Astrocyte of the spinal cord (primary cell): ENCODE measurements around the gene GORASP1.

Experiments used
- DNase-seq: peaks from one replicate; pipeline ENCODE4 v3.0.0; 2011; ENCODE audit warnings: low read depth, low spot score
- H3K4me3 ChIP-seq: 2 replicates; pipeline ENCODE4 v1.5.1; 2011; ENCODE audit warnings: low read depth, mild to moderate bottlenecking, low read length, moderate library complexity
- CTCF ChIP-seq: IDR thresholded peaks from 2 replicates; pipeline ENCODE4 v1.5.1; 2012; ENCODE audit warnings: low read depth, mild to moderate bottlenecking, low read length, inconsistent platforms
- in situ Hi-C: cut with HindIII; loops from 2 replicates; pipeline ENCODE4 v1.10.0; 2017; ENCODE audit warnings: low sequenced_read_pairs

The GORASP1 gene

GRCh38 chr3:39146611-39147591, 39.5 kb upstream of the GORASP1 start:
- peak; percentile 10 for TF ChIP-seq CTCF
- DNase-seq: peak; percentile 97
- H3K4me3 ChIP-seq: no peak overlapping the region
- in situ Hi-C loops: no loop called here

GRCh38 chr3:39146083-39146501, 38.7 kb upstream of the GORASP1 start:
- no peak for DNase-seq
- H3K4me3 ChIP-seq: no peak overlapping the region
- in situ Hi-C loops: no loop called here
- no peak for TF ChIP-seq CTCF

DNA sequence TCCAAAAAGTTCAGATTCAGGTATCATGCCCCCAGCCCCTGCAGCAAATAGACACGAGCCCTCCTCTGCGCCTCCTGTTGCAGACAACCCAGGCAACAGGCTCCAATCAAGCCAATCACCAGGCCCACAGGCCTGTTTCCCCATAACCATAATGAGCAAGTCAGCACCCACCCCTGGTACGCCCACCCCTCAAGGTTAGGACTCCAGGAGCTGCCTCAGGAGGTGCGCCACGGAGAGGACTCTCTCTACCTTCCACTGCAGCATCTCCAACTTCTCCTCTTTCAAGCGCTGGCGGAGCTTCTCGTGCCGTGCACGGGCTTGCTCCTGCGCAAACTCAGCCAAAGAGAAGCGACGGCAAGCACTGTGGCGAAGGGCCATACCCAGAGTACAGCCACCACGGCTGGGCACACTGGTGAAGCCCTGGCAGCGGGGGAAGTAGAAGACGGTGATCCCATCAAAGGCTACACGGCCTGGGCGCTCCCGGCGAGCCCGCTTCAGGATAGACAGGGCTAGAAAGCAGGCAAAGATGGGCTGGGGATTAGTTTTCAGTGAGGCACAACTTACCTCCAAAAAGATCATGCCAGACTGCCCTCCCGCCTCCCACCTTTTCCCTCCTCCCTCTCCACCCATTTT, 37.4 kb upstream of the GORASP1 start:
- in situ Hi-C loops: no loop called here
- TF ChIP-seq CTCF: no peak
- H3K4me3 ChIP-seq: no peak overlapping the region
- no peak for DNase-seq

GRCh38 chr3:39144095-39144747, 36.8 kb upstream of the GORASP1 start:
- no peak for TF ChIP-seq CTCF
- no peak for DNase-seq
- in situ Hi-C loops: no loop called here

GRCh38 chr3:39143051-39143885, 35.8 kb upstream of the GORASP1 start:
- in situ Hi-C loops: no loop called here
- DNase-seq: no peak
- no peak overlapping the region for H3K4me3 ChIP-seq
- TF ChIP-seq CTCF: no peak

More at GRCh38 chr3:39144095-39144747, 36.8 kb upstream of the GORASP1 start:
- H3K4me3 ChIP-seq: no peak overlapping the region

DNA sequence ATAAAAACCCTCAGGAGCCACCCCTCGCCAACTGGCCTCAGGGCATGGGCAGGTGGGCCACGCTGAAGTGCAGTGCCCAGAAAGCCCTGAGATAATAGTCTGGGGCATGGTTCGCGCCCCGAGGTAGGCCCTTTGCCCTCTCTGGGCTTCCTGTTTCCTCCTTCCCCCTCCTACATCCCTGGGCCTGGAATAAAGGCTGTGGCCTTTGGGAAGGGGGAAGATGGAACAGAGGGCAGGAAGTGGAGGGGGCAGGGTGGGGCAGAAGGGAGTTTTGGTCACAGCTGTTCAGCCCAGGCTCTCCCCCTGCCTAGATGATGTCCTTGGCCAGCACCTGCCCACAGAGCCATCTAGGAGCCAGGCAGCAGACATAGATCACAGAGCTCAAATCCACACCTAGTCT, 34.6 kb upstream of the GORASP1 start:
- H3K4me3 ChIP-seq: no peak overlapping the region
- TF ChIP-seq CTCF: no peak
- no peak for DNase-seq
- in situ Hi-C loops: no loop called here
